ENCODE results near the gene KSR2.

- TF ChIP-seq POLR2AphosphoS5 (IDR thresholded peaks at IDR 0.05; ENCODE audit: low read depth, low read length) (no peak), POLR2A (IDR thresholded peaks at IDR 0.05; ENCODE audit: low read depth, low read length) (no peak), TAF1 (IDR thresholded peaks at IDR 0.05; ENCODE audit: low read depth, low read length) (no peak), PAX5 (IDR thresholded peaks at IDR 0.05; ENCODE audit: insufficient read depth, low read length, severe bottlenecking) (no peak), SPI1 (IDR thresholded peaks at IDR 0.05; ENCODE audit: low read depth, low read length) (no peak)
Measured at GRCh38 chr12:117830471-117830870, 138.3 kb downstream of the KSR2 start.

Data from GM12891 (cell line).